ENCODE results near the gene KIF2B. TPM values are rescaled to one million over a fixed set of nuclear protein-coding genes. Genes with fewer than 3 reads are reported as not detected.
"Not testable (repeated sequence)": the region's sequence is repeated elsewhere in the genome, so short reads cannot be mapped to it uniquely, and the experiment has no call there.

KIF2B gene
- total and polyA plus RNA-seq, 8 donors: not detected

- no peaks in the 10 kb centered on the region for H3K4me1 ChIP-seq
- no peak overlapping the region for H3K27ac ChIP-seq
- ATAC-seq (no peak), DNase-seq (no peak)
- H3K36me3 ChIP-seq: no peaks in the 10 kb centered on the region
- no peaks in the 10 kb centered on the region for H3K9me3 ChIP-seq
- intact Hi-C loops (cut with DNase I): no loop called here
- no peaks in the 10 kb centered on the region for H3K27me3 ChIP-seq
- no peak overlapping the region for H3K4me3 ChIP-seq
- no peak for TF ChIP-seq CTCF (IDR thresholded peaks at IDR 0.05)
Measured at GRCh38 chr17:53807286-53807685, 15.4 kb upstream of the KIF2B start.

GRCh38 chr17:53818271-53818670 lies 4.5 kb upstream of the KIF2B start:
- intact Hi-C loops (cut with DNase I): no loop called here
- Histone ChIP-seq H3K9me3 (peaks cover 0 to 6% of the 10 kb centered on the region in 2 donors), H3K36me3 (no peaks in the 10 kb centered on the region), H3K4me1 (no peaks in the 10 kb centered on the region), H3K27ac (no peak overlapping the region), H3K27me3 (no peaks in the 10 kb centered on the region), H3K4me3 (no peak overlapping the region)
- DNase-seq (no peak), ATAC-seq (no peak)
- no peak for TF ChIP-seq CTCF (IDR thresholded peaks at IDR 0.05)

- no peak overlapping the region for H3K27ac ChIP-seq
- H3K4me3 ChIP-seq: no peak overlapping the region
- no peak for DNase-seq
- peaks cover 0 to 11% of the 10 kb centered on the region in 2 donors for H3K9me3 ChIP-seq
- TF ChIP-seq CTCF (IDR thresholded peaks at IDR 0.05): no peak
- H3K27me3 ChIP-seq: no peaks in the 10 kb centered on the region
- H3K4me1 ChIP-seq: no peaks in the 10 kb centered on the region
- H3K36me3 ChIP-seq: no peaks in the 10 kb centered on the region
- no peak for ATAC-seq
- intact Hi-C loops (cut with DNase I): no loop called here
Measured at GRCh38 chr17:53818929-53819328, 3.8 kb upstream of the KIF2B start.

- ATAC-seq (no peak), DNase-seq (no peak)
- H3K36me3 ChIP-seq: no peaks in the 10 kb centered on the region
- no peaks in the 10 kb centered on the region for H3K27me3 ChIP-seq
- intact Hi-C loops (cut with DNase I): no loop called here
- no peak for TF ChIP-seq CTCF (IDR thresholded peaks at IDR 0.05)
- H3K27ac ChIP-seq: no peak overlapping the region
- H3K4me3 ChIP-seq: no peak overlapping the region
- H3K4me1 ChIP-seq: no peaks in the 10 kb centered on the region
- peaks cover 0 to 13% of the 10 kb centered on the region in 2 donors for H3K9me3 ChIP-seq
Measured at GRCh38 chr17:53819956-53820355, 2.8 kb upstream of the KIF2B start.

- H3K27me3 ChIP-seq: no peaks in the 10 kb centered on the region
- H3K9me3 ChIP-seq: peaks cover 0 to 13% of the 10 kb centered on the region in 2 donors
- no peak for TF ChIP-seq CTCF (IDR thresholded peaks at IDR 0.05)
- DNase-seq: no peak
- intact Hi-C loops (cut with DNase I): no loop called here
- no peaks in the 10 kb centered on the region for H3K36me3 ChIP-seq
- no peak for ATAC-seq
- no peak overlapping the region for H3K27ac ChIP-seq
- H3K4me3 ChIP-seq: no peak overlapping the region
- H3K4me1 ChIP-seq: no peaks in the 10 kb centered on the region
Measured at GRCh38 chr17:53823341-53824050, 769 bp downstream of the KIF2B start.

- H3K27ac ChIP-seq; intact Hi-C loops (cut with DNase I); H3K4me3 ChIP-seq; ATAC-seq; H3K9me3 ChIP-seq; DNase-seq; H3K27me3 ChIP-seq; H3K36me3 ChIP-seq; H3K4me1 ChIP-seq: not testable (repeated sequence)
Measured at GRCh38 chr17:53834771-53835170, 12.0 kb downstream of the KIF2B start.

Measured in left lung (tissue), 10 donors.